HEK293 (cell line): ENCODE data around the gene TNFRSF4.

ENCODE experiments used
- CTCF ChIA-PET: fragments of 350-600 bp; formaldehyde crosslinking; extraction: SDS; loops from one replicate; lab custom pipeline; 2021; ENCODE audit warnings: antibody characterized with exemption; lab: Yijun Ruan, JAX
- POLR2A ChIA-PET: fragments of 300-600 bp; formaldehyde crosslinking; extraction: SDS; loops from one replicate; lab custom pipeline; 2020; ENCODE audit warnings: antibody characterized with exemption, inconsistent platforms; lab: Yijun Ruan, JAX
- H3K27ac ChIP-seq: fragments of 200-500 bp; sonication (Bioruptor generic); 2 replicates; pipeline ENCODE4 v1.5.1; 2014; ENCODE audit warnings: low read depth, low read length, control low read depth, inconsistent platforms; ENCODE audit errors: extremely low read depth
- H3K36me3 ChIP-seq, 2 experiments: fragments of 200-500 bp in 1 of 2; sonication (Bioruptor generic) in 1 of 2; 1 replicate in 1 of 2; 2 replicates in 1 of 2; pipeline ENCODE4 v1.5.1; 2014 to 2017; ENCODE audit warnings: inconsistent platforms in 2 of 2, low read length in 2 of 2; ENCODE audit not compliant: control insufficient read depth in 2 of 2, insufficient read depth in 1 of 2
- H3K4me1 ChIP-seq: fragments of 200-500 bp; sonication (Bioruptor generic); 2 replicates; pipeline ENCODE4 v1.5.1; 2014; ENCODE audit warnings: mild to moderate bottlenecking, low read length, inconsistent platforms; ENCODE audit not compliant: control insufficient read depth, insufficient read depth
- H3K4me3 ChIP-seq: 2 replicates; pipeline ENCODE4 v1.5.1; 2011; ENCODE audit warnings: low read depth, mild to moderate bottlenecking, control low read depth, low read length, moderate library complexity
- H3K9me3 ChIP-seq: fragments of 200-500 bp; sonication (Bioruptor generic); 2 replicates; pipeline ENCODE4 v1.5.1; 2014; ENCODE audit warnings: low read depth, low read length, inconsistent platforms; ENCODE audit not compliant: control insufficient read depth, insufficient read depth
- BCL11B ChIP-seq: fragments of 450-650 bp; formaldehyde crosslinking; IDR thresholded peaks from 2 replicates; pipeline ENCODE4 v1.5.1; 2016; ENCODE audit warnings: low read depth, missing biosample characterization, missing genetic modification characterization
- GLI4 ChIP-seq: fragments of 450-650 bp; formaldehyde crosslinking; IDR thresholded peaks from 2 replicates; pipeline ENCODE4 v1.5.1; 2016; ENCODE audit warnings: missing biosample characterization, missing genetic modification characterization
- MYNN ChIP-seq: fragments of 450-650 bp; formaldehyde crosslinking; IDR thresholded peaks from 2 replicates; pipeline ENCODE4 v1.5.1; 2016; ENCODE audit warnings: missing biosample characterization, missing genetic modification characterization, borderline replicate concordance
- SCRT1 ChIP-seq: fragments of 450-650 bp; formaldehyde crosslinking; IDR thresholded peaks from 2 replicates; pipeline ENCODE4 v1.5.1; 2016; ENCODE audit warnings: missing biosample characterization, missing genetic modification characterization, borderline replicate concordance
- YY1 ChIP-seq: fragments of 450-650 bp; formaldehyde crosslinking; IDR thresholded peaks from 2 replicates; pipeline ENCODE4 v1.5.1; 2018; ENCODE audit warnings: missing biosample characterization, missing genetic modification characterization
- ZBTB1 ChIP-seq: fragments of 450-650 bp; formaldehyde crosslinking; IDR thresholded peaks from 2 replicates; pipeline ENCODE4 v1.5.1; 2016; ENCODE audit warnings: missing biosample characterization, missing genetic modification characterization
- ZNF157 ChIP-seq: fragments of 450-650 bp; formaldehyde crosslinking; IDR thresholded peaks from 2 replicates; pipeline ENCODE4 v1.5.1; 2016; ENCODE audit warnings: missing biosample characterization, missing genetic modification characterization
- ZNF19 ChIP-seq: fragments of 450-650 bp; formaldehyde crosslinking; IDR thresholded peaks from 2 replicates; pipeline ENCODE4; 2016; ENCODE audit warnings: missing biosample characterization, missing genetic modification characterization, low read depth
- ZNF394 ChIP-seq: fragments of 450-650 bp; formaldehyde crosslinking; IDR thresholded peaks from 2 replicates; pipeline ENCODE4 v1.5.1; 2016; ENCODE audit warnings: missing biosample characterization, missing genetic modification characterization, mild to moderate bottlenecking, moderate library complexity, borderline replicate concordance
- ZNF404 ChIP-seq: fragments of 450-650 bp; formaldehyde crosslinking; IDR thresholded peaks from 2 replicates; pipeline ENCODE4 v1.5.1; 2017; ENCODE audit warnings: missing biosample characterization, missing genetic modification characterization
- ZNF426 ChIP-seq: fragments of 450-650 bp; formaldehyde crosslinking; IDR thresholded peaks from 2 replicates; pipeline ENCODE4 v1.5.1; 2017; ENCODE audit warnings: missing biosample characterization, missing genetic modification characterization, mild to moderate bottlenecking, inconsistent platforms, moderate library complexity
- ZNF549 ChIP-seq: fragments of 450-650 bp; IDR thresholded peaks from 2 replicates; pipeline ENCODE4 v1.5.1; 2018; ENCODE audit warnings: missing biosample characterization, missing genetic modification characterization, mild to moderate bottlenecking, inconsistent platforms, moderate library complexity
- ZNF624 ChIP-seq: fragments of 450-650 bp; formaldehyde crosslinking; IDR thresholded peaks from 2 replicates; pipeline ENCODE4 v1.5.1; 2017; ENCODE audit warnings: missing biosample characterization, missing genetic modification characterization
- ZNF654 ChIP-seq: fragments of 450-650 bp; formaldehyde crosslinking; IDR thresholded peaks from 2 replicates; pipeline ENCODE4 v1.5.1; 2016; ENCODE audit warnings: low read depth, missing biosample characterization, missing genetic modification characterization
- ZNF701 ChIP-seq: fragments of 450-650 bp; formaldehyde crosslinking; IDR thresholded peaks from 2 replicates; pipeline ENCODE4 v1.5.1; 2016; ENCODE audit warnings: missing biosample characterization, missing genetic modification characterization
- ZNF791 ChIP-seq: fragments of 450-650 bp; formaldehyde crosslinking; IDR thresholded peaks from 2 replicates; pipeline ENCODE4 v1.5.1; 2016; ENCODE audit warnings: missing biosample characterization, missing genetic modification characterization
- TF ChIP-seq, protein P1 (sequence below): fragments of 450-650 bp; formaldehyde crosslinking; IDR thresholded peaks from 2 replicates; pipeline ENCODE4 v1.5.1; 2017; ENCODE audit warnings: missing biosample characterization, missing genetic modification characterization
- TF ChIP-seq, protein P2 (sequence below): fragments of 450-650 bp; formaldehyde crosslinking; IDR thresholded peaks from 2 replicates; pipeline ENCODE4 v1.5.1; 2016; ENCODE audit warnings: missing biosample characterization, missing genetic modification characterization, low read depth
- TF ChIP-seq, protein P3 (sequence below): fragments of 450-650 bp; formaldehyde crosslinking; IDR thresholded peaks from 2 replicates; pipeline ENCODE4 v1.5.1; 2016; ENCODE audit warnings: missing biosample characterization, missing genetic modification characterization
- TF ChIP-seq, protein P4 (sequence below): fragments of 450-650 bp; formaldehyde crosslinking; IDR thresholded peaks from 2 replicates; pipeline ENCODE4 v1.5.0; 2017; ENCODE audit warnings: missing biosample characterization, missing genetic modification characterization, borderline replicate concordance
- TF ChIP-seq, protein P5 (sequence below): fragments of 450-650 bp; formaldehyde crosslinking; IDR thresholded peaks from 2 replicates; pipeline ENCODE4 v1.5.1; 2016; ENCODE audit warnings: missing biosample characterization, missing genetic modification characterization

Gene TNFRSF4

DNA sequence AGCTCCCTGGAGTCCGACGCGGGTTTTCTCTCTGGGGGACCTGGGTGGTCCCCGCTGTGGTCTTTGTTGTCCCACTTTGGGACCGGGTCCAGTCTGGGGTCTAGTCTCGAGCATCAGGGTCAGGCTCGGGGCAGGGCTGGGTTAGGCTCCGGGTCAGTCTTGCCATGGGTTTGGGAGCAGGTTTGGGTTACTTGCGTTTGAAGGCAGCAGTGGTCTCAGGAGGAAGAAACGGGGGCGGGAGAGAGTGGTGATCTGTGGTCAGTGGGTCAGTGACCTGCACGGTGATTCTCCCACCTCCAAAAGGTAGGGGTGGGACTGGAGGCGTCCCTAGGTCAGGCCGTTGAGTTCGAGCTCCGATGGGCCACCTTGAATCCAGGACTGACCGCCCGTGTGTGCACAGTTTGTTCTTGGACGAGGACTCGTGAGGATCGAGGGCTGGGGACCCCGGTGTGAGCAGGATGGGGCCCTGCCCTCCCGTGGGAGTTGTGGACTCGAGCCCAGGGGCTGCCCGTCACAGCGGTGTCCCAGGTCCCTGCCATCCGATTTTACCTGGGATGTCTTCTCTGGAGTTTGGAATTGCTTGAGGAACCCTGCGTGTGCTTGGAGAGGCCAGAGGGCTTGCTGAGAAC is 20.3 kb upstream of the TNFRSF4 start (continued):
- TF ChIP-seq, protein P1, sequence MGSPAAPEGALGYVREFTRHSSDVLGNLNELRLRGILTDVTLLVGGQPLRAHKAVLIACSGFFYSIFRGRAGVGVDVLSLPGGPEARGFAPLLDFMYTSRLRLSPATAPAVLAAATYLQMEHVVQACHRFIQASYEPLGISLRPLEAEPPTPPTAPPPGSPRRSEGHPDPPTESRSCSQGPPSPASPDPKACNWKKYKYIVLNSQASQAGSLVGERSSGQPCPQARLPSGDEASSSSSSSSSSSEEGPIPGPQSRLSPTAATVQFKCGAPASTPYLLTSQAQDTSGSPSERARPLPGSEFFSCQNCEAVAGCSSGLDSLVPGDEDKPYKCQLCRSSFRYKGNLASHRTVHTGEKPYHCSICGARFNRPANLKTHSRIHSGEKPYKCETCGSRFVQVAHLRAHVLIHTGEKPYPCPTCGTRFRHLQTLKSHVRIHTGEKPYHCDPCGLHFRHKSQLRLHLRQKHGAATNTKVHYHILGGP (tag by site-specific recombination) = no peak
- TF ChIP-seq ZNF701 (no peak), YY1 (tag by site-specific recombination) (no peak), ZNF394 (tag by site-specific recombination) (no peak), ZNF426 (tag by site-specific recombination) (no peak), ZNF549 (tag by site-specific recombination) (no peak), ZNF791 (tag by site-specific recombination) (no peak), BCL11B (tag by site-specific recombination) (peak; percentile 85)
- TF ChIP-seq, protein P2, sequence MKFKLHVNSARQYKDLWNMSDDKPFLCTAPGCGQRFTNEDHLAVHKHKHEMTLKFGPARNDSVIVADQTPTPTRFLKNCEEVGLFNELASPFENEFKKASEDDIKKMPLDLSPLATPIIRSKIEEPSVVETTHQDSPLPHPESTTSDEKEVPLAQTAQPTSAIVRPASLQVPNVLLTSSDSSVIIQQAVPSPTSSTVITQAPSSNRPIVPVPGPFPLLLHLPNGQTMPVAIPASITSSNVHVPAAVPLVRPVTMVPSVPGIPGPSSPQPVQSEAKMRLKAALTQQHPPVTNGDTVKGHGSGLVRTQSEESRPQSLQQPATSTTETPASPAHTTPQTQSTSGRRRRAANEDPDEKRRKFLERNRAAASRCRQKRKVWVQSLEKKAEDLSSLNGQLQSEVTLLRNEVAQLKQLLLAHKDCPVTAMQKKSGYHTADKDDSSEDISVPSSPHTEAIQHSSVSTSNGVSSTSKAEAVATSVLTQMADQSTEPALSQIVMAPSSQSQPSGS (tag by site-specific recombination) = no peak
- TF ChIP-seq, protein P3, sequence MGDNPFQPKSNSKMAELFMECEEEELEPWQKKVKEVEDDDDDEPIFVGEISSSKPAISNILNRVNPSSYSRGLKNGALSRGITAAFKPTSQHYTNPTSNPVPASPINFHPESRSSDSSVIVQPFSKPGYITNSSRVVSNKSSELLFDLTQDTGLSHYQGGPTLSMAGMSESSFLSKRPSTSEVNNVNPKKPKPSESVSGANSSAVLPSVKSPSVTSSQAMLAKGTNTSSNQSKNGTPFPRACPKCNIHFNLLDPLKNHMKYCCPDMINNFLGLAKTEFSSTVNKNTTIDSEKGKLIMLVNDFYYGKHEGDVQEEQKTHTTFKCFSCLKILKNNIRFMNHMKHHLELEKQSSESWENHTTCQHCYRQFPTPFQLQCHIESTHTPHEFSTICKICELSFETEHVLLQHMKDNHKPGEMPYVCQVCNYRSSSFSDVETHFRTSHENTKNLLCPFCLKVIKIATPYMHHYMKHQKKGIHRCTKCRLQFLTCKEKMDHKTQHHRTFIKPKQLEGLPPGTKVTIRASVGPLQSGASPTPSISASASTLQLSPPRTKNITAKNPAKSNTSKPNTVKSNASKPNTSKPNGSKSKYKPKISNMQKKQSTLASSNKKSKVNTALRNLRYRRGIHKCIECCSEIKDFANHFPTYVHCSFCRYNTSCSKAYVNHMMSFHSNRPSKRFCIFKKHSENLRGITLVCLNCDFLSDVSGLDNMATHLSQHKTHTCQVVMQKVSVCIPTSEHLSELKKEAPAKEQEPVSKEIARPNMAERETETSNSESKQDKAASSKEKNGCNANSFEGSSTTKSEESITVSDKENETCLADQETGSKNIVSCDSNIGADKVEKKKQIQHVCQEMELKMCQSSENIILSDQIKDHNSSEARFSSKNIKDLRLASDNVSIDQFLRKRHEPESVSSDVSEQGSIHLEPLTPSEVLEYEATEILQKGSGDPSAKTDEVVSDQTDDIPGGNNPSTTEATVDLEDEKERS (tag by site-specific recombination) = no peak

DNA sequence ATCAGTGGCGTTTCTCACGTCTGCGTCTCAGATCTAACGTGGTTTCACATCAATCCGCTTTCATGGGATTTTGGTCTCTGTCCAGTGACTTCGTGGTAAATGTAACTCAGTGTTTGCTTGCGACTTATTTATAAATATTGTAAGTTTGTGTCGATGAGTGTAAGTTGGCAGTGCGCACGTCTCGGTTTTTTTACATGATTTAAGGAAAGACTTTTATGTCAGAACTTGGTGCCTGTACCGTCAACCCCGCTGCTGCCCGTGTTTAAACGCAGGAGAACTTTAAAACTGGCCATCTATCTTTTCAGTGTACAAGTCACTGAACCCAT is 19.6 kb upstream of the TNFRSF4 start:
- Histone ChIP-seq H3K4me3 (no peak overlapping the region), H3K4me1 (no peaks in the 10 kb centered on the region; the same call in 1 of the 2 replicates), H3K9me3 (no peaks in the 10 kb centered on the region), H3K36me3 (peaks cover 0 to 25% of the 10 kb centered on the region in 2 experiments; a peak in 1 of 3 replicates), H3K27ac (peak overlapping the region; percentile 90; the same call in 1 of the 2 replicates)
- ChIA-PET CTCF (no interaction called here), POLR2A (no interaction called here)
- TF ChIP-seq, protein P4, sequence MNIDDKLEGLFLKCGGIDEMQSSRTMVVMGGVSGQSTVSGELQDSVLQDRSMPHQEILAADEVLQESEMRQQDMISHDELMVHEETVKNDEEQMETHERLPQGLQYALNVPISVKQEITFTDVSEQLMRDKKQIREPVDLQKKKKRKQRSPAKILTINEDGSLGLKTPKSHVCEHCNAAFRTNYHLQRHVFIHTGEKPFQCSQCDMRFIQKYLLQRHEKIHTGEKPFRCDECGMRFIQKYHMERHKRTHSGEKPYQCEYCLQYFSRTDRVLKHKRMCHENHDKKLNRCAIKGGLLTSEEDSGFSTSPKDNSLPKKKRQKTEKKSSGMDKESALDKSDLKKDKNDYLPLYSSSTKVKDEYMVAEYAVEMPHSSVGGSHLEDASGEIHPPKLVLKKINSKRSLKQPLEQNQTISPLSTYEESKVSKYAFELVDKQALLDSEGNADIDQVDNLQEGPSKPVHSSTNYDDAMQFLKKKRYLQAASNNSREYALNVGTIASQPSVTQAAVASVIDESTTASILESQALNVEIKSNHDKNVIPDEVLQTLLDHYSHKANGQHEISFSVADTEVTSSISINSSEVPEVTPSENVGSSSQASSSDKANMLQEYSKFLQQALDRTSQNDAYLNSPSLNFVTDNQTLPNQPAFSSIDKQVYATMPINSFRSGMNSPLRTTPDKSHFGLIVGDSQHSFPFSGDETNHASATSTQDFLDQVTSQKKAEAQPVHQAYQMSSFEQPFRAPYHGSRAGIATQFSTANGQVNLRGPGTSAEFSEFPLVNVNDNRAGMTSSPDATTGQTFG (tag by site-specific recombination) = no peak
- TF ChIP-seq ZNF624 (no peak), ZNF654 (tag by site-specific recombination) (no peak), SCRT1 (tag by site-specific recombination) (no peak), MYNN (no peak), ZNF19 (tag by site-specific recombination) (no peak), ZBTB1 (tag by site-specific recombination) (no peak), ZNF404 (no peak), GLI4 (no peak), ZNF157 (no peak)
- TF ChIP-seq, protein P5, sequence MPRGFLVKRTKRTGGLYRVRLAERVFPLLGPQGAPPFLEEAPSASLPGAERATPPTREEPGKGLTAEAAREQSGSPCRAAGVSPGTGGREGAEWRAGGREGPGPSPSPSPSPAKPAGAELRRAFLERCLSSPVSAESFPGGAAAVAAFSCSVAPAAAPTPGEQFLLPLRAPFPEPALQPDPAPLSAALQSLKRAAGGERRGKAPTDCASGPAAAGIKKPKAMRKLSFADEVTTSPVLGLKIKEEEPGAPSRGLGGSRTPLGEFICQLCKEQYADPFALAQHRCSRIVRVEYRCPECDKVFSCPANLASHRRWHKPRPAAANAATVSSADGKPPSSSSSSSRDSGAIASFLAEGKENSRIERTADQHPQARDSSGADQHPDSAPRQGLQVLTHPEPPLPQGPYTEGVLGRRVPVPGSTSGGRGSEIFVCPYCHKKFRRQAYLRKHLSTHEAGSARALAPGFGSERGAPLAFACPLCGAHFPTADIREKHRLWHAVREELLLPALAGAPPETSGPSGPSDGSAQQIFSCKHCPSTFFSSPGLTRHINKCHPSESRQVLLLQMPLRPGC (tag by site-specific recombination) = no peak
